Measurements from ENCODE around the gene ZNF148.

ZNF148 gene

GRCh38 chr3:125221831-125222230, 153.3 kb downstream of the ZNF148 start:
- no peak for DNase-seq (ENCODE audit: low read depth, low spot score)

GRCh38 chr3:125220727-125221429, 154.2 kb downstream of the ZNF148 start:
- no peak for DNase-seq (ENCODE audit: low read depth, low spot score)

- DNase-seq (ENCODE audit: low read depth, low spot score): no peak
These were observed 154.9 kb downstream of the ZNF148 start for GRCh38 chr3:125220183-125220582.

- DNase-seq (ENCODE audit: low read depth, low spot score): no peak
These were observed 155.8 kb downstream of the ZNF148 start for GRCh38 chr3:125219261-125219701.

- no peak for DNase-seq (ENCODE audit: low read depth, low spot score)
These were observed 160.4 kb downstream of the ZNF148 start for GRCh38 chr3:125214738-125215137.

DNA sequence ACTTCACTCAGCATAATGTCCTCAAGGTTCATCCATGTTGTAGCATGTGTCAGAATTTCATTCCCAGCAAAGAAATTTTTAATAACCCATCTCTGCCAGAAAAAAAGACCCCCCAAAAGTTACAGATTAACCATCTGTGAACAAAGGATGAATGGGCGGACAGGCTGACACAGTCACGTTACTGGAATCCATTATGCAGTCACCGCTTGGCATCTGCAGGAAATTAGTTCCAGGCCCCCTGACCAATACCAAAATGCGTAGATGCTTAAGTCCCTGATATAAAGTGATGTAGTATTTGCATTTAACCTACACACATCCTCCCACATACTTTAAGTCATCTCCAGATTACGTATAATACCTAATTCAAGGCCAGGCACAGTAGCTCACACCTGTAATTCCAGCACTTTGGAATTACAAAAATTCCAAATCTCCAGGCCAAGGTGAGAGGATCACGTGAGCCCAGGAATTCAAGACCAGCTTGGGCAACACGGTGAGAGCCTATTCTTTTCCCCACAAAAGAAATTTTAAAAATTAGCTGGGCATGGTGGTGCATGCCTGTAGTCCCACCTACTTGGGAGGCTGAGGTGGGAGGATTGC, 161.1 kb downstream of the ZNF148 start:
- no peak for DNase-seq (ENCODE audit: low read depth, low spot score)

DNA sequence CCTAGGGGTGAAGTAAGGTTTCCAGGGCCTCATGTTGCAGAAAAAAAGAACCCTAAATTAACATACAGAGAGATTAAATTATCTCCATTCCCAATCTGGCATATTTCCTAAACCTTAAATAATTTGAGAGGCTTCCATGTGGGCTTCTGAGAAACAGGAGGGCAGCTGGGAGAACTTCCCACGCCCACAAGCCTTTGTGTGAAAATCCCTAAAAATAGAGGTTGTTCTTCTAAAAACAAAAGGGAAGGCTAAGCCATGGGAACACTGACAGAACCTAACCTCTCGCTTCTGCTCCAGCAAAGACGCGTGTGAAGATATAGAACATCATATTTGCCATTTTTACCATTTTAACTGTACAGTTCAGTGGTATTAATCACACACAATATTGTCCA, 161.8 kb downstream of the ZNF148 start:
- no peak for DNase-seq (ENCODE audit: low read depth, low spot score)

DNA sequence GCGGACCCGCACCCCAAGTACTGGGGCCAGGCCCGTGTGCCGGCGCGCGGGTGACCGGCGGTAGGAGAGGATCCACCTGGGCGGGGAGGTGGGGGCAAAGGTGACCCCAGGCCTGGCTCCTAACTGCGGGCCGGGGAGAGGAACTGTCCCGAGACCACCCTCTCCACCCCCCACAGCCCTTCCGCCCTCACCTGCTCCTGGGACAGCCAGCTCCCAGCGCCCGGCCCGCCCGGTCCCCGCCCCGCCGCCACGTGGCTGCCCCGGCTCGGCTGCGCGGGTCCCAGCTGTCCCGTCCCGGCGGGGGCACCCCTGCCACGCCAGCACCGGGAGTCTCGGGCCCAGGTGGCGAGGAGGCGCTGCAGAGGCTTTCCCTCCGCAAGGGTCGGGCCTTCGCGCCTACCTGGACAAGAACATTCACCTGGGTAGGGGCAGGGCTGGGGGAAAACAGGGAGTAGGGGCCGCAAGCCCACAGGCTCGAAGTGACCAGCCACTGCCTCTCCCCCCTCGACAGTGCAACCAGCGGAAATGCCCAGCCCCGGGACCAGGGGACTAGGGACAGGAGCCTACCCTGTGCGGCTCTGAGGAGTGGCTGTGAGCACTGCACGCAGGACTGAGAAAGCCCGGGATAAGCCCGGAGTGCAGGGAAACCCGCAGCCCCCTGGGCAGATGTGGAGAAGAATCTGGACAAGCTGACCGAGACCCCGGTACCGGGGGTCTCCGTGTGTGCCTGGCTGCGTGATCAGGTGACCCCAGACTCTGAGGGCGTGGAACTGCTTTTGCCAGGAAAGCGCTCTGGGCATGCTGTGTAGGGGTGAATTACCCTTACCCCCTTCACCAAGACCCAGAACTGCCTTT, 162.4 kb downstream of the ZNF148 start, which contains the start of gene SLC12A8:
TSS of gene SLC12A8 (minus strand) at position 240 of the 855 bp plus-strand sequence. CDS start 1,399 bp downstream, outside the sequence.
- no peak for DNase-seq (ENCODE audit: low read depth, low spot score)

DNA sequence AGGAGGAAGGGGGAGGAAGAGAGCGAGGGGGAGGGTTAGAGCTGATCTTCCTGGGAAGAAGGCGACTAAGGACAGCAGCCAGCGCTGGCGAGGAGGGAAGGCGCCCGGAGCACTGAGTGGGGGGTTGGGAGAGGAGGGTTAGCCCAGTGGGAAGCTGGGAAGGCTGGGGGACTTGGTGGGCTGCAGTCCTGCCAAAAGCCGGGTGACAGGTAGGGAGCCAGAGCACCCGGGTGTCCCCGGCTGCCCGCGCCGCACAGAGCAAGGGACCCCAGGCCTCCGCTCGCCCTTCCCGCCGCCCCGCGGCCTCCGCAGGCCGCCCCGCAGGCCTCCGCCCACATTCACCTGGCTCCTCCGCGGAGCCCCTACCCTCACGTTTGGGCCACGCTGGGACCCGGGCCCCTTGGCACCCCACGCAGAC, 163.0 kb downstream of the ZNF148 start:
- no peak for DNase-seq (ENCODE audit: low read depth, low spot score)

- no peak for DNase-seq (ENCODE audit: low read depth, low spot score)
These were observed 163.5 kb downstream of the ZNF148 start for GRCh38 chr3:125211523-125212090.

DNA sequence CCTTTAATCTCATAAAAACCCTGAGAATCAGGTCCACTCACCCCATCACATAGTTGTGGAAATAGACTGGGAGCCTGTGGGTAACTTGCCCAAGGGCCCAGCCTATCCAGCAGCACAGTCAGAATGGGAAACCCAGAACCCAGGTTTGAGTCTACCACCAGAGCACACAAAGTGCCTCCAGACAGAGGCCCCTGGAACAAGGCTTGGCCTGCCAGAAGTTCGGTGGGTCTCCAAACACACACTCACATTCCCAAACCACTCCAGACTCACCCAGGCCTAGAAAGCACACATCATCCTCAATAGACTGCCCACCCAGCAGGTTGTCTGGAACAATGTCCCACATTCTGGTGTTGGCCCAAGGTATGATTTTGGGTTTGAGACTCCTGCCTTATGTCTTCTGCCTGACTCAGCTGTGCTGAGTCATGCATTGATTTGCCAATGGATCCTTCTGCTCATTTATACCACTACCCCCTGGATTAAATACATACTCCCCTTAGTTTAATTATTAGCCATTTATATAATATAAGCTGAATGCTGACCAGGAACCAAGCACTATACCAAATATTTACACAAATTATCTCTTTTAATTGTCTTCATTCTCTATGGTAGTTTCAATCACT, 167.1 kb downstream of the ZNF148 start:
- no peak for DNase-seq (ENCODE audit: low read depth, low spot score)

DNA sequence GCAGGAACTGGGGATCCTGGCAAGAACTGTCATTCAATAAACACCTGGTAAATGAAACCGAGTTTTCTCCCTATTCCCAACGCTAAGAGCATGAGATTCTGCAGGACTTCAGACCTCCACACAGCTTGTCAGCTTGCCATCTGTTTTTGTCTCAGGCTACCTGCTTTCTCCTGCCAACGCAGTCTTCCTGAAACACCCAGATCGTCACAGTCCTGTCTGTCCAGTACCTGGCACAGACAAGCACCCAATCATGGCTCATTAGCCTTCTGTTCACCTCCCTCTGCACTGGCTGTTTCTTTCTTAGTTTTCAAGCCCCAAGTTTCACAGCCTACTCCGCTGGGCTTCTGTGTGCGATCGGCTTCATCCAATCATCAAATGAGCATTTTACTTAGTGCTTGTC, 167.6 kb downstream of the ZNF148 start:
- no peak for DNase-seq (ENCODE audit: low read depth, low spot score)

- no peak for DNase-seq (ENCODE audit: low read depth, low spot score)
These were observed 168.2 kb downstream of the ZNF148 start for GRCh38 chr3:125206934-125207333.

- no peak for DNase-seq (ENCODE audit: low read depth, low spot score)
These were observed 171.4 kb downstream of the ZNF148 start for GRCh38 chr3:125203731-125204130.

DNA sequence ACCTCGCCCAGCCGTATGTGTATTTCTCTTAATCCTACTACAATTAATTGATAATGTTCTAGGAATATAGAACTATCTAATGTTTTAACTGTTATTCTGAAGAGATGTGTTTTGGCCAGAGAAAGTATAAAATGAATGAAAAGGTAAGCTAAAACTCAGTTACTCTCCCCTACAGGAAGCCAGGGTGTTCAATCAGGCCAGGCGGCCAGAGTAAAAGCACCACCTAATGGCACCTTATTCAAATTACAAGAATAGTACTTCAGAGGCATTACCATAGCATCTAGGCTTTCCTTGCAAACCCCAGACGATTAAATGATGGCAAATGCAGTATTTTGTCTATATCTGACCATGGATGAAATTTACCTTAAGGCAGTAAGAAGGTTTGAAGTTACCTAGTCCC, 172.9 kb downstream of the ZNF148 start:
- DNase-seq (ENCODE audit: low read depth, low spot score): no peak

DNA sequence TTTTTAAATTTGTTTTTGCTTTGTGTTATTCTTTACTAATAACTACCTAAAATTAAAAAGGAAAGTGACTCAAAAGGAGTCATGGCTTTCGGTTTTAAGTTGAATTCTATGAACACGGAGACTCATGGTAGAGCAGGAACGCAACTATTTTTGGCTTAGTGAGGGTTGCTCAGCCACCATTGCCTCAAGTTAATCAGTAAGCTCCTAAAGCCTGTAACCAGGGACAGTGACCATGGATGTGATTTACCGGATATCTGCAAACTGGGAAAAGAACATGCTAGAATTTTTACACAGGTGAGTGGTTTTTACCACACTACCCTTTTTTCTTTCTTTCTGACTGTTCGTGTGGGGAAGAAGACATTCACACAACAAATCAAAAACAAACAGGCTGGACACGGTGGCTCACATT, 174.4 kb downstream of the ZNF148 start:
- DNase-seq (ENCODE audit: low read depth, low spot score): no peak

GRCh38 chr3:125194849-125195601, 180.1 kb downstream of the ZNF148 start:
- DNase-seq (ENCODE audit: low read depth, low spot score): no peak

DNA sequence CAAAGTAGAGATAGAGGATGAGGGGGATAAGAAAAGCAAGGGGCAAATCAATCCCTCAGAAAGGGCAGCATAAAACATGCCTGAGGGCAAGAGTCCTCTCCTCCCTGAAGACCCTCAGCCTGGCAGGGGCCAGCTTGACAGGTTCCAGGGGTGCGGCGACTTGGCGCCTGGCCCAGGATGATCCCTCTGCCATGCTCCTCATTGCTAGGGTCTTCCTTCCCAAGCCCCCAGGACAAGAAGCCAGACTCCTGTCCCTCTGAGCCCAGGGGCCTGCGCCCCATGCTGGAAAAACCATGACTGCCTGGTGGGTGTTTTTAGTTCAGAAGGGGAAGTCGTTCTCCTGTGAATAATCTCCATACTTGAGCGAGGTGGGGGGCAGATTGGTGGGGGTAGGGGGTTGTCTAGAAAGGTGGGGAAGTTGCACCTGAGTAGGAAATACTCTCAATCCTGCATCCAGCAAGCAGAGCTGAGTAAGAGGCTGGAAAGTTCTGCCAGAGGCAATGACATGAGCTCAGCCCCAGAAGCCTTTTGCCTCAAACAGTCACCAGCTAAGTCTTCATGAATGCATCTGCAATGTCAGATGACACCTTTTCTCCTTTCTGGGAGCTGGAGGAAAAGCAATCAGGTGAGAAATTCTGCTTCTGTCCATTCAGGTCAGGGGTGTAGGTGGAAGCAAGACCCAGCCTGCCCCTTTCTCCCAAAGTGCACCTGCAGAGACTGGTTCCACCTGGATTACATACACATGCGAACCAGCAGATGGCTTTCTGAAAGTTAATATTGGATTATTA, 180.9 kb downstream of the ZNF148 start:
- no peak for DNase-seq (ENCODE audit: low read depth, low spot score)

- DNase-seq (ENCODE audit: low read depth, low spot score): no peak
These were observed 182.7 kb downstream of the ZNF148 start for GRCh38 chr3:125192190-125193035.
